Measurements from ENCODE around the gene TOM1L2.
"Not testable (repeated sequence)": the region's sequence is repeated elsewhere in the genome, so short reads cannot be mapped to it uniquely, and the experiment has no call there.

Gene TOM1L2

GRCh38 chr17:17921192-17922069 lies 50.8 kb downstream of the TOM1L2 start:
- DNase-seq, result peak; percentile 78

GRCh38 chr17:17919169-17920107 lies 52.8 kb downstream of the TOM1L2 start:
- peak; percentile 89 for DNase-seq

- no peak for DNase-seq
Measured at GRCh38 chr17:17917394-17917793, 54.8 kb downstream of the TOM1L2 start.

GRCh38 chr17:17915183-17915582 lies 57.0 kb downstream of the TOM1L2 start:
- no peak for DNase-seq

- DNase-seq, result peak; percentile 78
Measured at GRCh38 chr17:17913695-17914332, 58.4 kb downstream of the TOM1L2 start.

GRCh38 chr17:17912336-17912735 lies 59.9 kb downstream of the TOM1L2 start:
- DNase-seq, result not testable (repeated sequence)

- no peak for DNase-seq
Measured at GRCh38 chr17:17911001-17911613, 61.1 kb downstream of the TOM1L2 start.

- DNase-seq, result no peak
Measured at GRCh38 chr17:17910060-17910459, 62.1 kb downstream of the TOM1L2 start.

- DNase-seq, result no peak
Measured at GRCh38 chr17:17909078-17909477, 63.1 kb downstream of the TOM1L2 start.

GRCh38 chr17:17907469-17907868 lies 64.7 kb downstream of the TOM1L2 start:
- no peak for DNase-seq

GRCh38 chr17:17906418-17907215 lies 65.6 kb downstream of the TOM1L2 start:
- DNase-seq, result no peak

GRCh38 chr17:17905036-17905320 lies 67.2 kb downstream of the TOM1L2 start:
- DNase-seq, result no peak

- DNase-seq, result no peak
Measured at GRCh38 chr17:17904166-17905035, 67.8 kb downstream of the TOM1L2 start.

GRCh38 chr17:17902877-17903276 lies 69.3 kb downstream of the TOM1L2 start:
- no peak for DNase-seq

- no peak for DNase-seq
Measured at GRCh38 chr17:17902376-17902775, 69.8 kb downstream of the TOM1L2 start.

- DNase-seq, result peak; percentile 90
Measured at GRCh38 chr17:17900615-17901520, 71.3 kb downstream of the TOM1L2 start.

- DNase-seq, result no peak
Measured at GRCh38 chr17:17899486-17899885, 72.7 kb downstream of the TOM1L2 start.

- DNase-seq, result no peak
Measured at GRCh38 chr17:17898673-17899072, 73.5 kb downstream of the TOM1L2 start.

- DNase-seq, result no peak
Measured at GRCh38 chr17:17897442-17897841, 74.8 kb downstream of the TOM1L2 start.

- DNase-seq, result no peak
Measured at GRCh38 chr17:17896746-17897145, 75.5 kb downstream of the TOM1L2 start.
